GM03348 (cell line): ENCODE data around the gene URB2.

Experiments
- DNase-seq: peaks from one replicate; pipeline ENCODE4 v3.0.0; 2012; ENCODE audit warnings: low spot score

URB2 gene

DNA sequence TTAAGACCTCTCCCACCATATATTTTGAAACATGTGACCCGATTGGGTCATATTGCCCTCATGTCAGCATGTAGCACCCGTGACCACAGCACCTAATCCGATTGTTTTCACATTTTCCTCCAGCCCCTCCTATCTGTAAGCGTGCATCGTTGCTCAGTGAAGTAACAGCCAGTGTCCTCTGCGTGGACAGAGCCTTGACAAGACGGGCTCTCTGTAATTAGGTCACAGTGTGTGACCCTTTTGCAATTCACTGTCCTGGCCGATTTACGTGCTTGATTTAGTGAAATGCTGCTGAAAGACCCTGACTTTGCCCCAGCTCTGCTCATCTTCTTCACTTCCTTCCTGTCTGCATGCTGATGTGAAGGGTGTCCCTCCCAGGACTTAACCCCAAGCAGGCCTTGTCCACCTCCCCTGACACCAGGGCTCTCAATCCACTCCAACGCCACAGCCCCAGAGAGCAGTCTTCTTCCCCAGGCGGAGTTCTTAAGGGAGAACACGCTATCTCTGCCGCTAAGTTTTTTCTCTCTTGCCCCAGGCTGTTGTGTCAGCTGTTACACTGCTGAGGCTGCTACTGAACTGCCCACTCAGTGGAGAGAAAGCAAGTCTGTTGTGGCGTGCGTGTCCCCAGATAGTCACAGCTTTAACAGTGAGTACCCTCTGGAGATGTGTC, 19.4 kb downstream of the URB2 start:
- DNase-seq: no peak

GRCh38 chr1:229648406-229648805, 22.4 kb downstream of the URB2 start:
- DNase-seq: no peak

DNA sequence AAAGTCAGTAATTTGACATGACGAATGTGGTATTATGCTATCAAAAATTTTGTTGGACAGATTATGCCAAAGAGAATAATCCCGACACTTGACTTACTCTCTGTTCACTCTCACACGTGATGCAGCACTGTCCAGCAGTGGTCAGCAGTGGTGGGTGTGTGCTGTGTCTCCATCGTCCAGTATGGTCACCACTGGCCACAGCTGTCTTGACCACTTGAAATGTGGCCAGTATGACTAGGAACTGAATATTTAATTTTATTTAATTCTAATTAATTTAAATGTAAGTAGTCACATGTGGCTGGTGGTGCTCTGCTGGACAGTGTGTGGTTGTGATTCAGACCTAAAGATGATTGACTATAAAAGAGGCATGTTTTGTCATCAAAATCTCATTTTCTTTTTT, 24.0 kb downstream of the URB2 start:
- DNase-seq: no peak

GRCh38 chr1:229651546-229651945, 25.5 kb downstream of the URB2 start:
- DNase-seq: no peak

GRCh38 chr1:229653420-229653819, 27.4 kb downstream of the URB2 start:
- no peak for DNase-seq

GRCh38 chr1:229655781-229656180, 29.7 kb downstream of the URB2 start:
- DNase-seq: no peak

GRCh38 chr1:229657993-229658755, 32.1 kb downstream of the URB2 start:
- no peak for DNase-seq

DNA sequence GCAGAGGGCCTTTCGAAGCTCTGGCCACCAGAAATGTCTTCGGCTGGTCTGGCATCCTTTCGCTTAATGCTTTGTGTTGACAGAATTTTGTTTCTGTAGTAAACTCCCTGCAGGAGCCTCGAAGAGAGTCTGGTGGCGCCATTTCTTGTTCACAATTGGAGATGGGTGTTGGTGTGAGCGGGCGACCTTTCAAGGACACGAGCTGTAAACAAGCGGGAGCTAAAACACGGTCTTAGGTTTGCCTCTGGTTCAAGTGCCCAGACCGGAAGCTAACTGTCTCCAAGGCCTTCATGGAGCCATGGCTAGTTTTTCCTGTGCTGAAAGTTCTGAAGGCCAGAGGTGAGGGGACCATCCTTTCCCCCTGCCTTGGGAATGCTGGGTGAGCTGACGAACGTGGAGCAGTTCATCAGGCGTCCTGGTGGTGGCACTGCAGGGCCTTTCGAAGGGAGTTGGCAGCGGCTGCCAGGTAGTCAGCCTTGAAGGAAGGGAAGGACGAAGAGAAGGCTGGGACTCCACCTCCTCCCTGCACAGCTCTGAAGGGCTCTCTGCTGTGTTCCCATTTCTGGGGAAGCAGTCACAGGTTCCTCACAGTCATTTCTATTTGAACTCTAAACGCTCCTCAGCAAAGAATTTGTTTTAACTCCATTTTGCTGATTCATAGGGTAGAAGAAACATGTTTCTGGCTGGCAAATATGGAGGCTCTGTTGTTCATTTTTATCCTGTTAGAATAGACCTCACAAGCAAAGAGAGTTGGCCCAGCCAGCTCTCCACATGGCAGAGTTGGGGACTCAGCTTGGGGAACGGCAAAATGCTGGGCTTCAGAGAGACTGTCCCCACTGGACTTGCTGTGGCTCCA, 35.2 kb downstream of the URB2 start:
- DNase-seq: peak; percentile 92

DNA sequence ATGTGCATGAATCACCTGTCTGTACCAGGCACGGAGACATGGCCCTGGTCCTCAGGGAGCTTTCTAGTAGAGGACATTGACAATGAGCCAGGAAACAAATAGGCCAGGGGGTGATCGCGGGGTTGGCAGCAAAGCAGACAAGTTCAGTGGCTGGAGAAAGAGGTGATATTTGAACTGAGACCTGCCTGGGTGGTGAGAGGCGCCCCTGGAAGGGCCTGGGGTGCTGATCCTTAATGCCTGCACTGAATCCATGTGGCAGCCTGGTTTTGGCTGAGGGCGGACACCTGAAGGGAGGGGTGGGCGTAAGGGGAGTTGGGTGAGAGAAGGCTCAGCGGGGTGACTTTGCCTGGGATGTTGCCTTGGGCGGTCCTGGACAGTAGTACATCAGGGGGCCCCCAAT, 35.9 kb downstream of the URB2 start:
- DNase-seq: no peak

DNA sequence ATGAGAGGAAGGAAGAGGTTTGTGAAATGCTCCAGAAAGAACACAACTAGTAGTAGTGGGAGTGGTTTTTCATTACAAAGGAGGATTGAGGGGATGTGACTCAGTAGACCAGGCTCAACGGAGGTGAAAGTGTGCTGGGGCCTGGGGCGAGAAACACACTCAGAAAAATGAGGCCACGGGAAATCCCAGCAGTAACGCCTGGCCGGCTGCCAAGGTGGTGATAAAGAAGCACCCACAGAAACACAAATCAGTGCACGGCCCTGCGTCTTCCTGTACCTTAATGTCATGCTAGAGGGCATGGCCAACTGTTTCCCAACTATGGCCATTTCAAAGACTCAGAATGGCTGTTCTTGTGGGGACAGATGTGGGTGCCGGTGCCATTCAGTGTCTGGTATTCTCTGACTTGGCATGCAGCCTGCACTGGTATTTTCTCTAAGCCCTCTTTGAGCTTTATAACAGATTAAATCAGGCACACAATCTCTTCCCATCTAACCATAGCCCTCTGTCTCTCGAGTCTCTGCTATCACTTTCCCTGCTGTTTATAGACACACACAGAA, 38.2 kb downstream of the URB2 start:
- no peak for DNase-seq

- DNase-seq: no peak
Measured at GRCh38 chr1:229665912-229666558, 40.0 kb downstream of the URB2 start.

- DNase-seq: no peak
Measured at GRCh38 chr1:229666585-229666984, 40.5 kb downstream of the URB2 start.

DNA sequence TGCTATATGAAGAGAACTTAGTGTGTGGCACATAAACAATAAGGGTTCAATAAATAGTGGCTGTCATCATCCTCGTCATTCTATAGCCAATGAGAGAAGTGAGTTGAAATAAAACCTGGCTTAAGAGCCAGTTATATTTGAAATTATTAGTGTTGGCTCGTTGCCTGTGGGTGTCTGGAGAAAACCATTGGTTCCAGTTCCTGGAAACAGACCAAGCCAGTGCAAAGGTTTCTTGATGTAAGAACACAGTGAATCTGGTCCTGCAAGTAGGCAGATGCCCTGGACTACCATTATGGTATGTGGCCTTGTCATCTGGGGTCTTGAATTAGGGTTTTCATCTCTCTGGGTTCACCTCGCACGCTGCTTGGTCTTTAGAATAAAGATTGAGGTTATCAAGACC, 43.3 kb downstream of the URB2 start:
- no peak for DNase-seq

GRCh38 chr1:229671310-229671709, 45.3 kb downstream of the URB2 start:
- no peak for DNase-seq

GRCh38 chr1:229672246-229672645, 46.2 kb downstream of the URB2 start:
- no peak for DNase-seq

DNA sequence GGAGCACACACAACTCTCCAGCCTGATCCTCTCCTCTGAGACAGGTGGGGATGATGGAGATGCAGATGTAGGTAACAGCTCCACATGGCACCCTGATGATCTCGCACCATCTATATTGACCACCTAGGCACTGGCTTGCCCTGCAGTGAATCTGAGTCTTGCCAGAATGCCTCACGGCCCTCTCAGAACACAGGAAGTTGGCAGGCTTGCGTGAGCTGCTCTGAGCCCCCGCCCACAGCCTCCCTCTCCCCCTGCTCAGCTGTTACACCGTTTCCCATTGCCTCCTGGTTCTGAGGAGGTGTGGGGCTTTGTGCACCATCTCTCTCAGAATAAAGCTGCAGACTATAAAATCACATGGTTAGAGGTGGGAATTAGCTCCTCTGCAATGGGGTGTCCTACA, 48.0 kb downstream of the URB2 start:
- DNase-seq: no peak

- no peak for DNase-seq
Measured at GRCh38 chr1:229675396-229675795, 49.3 kb downstream of the URB2 start.

DNA sequence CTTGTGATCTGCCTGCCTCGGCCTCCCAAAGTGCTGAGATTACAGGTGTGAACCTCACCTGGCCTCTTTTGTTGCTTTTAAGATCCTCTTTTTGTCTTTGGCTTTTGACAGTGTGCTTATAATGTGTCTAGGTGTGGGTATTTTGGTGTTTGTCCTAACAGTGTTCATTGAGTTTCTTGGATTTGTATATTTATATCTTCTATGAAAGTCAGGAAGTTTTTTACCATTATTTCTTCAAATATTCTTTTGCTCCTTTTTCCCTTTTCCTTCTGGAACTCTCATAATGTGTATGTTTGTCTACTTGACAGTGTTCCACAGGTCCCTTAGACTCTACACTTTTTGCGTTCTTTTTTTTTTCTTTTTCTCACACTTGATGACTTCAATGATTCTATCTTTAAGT, 59.1 kb downstream of the URB2 start:
- DNase-seq: no peak

GRCh38 chr1:229689273-229689672, 63.2 kb downstream of the URB2 start:
- no peak for DNase-seq

GRCh38 chr1:229689904-229690303, 63.9 kb downstream of the URB2 start:
- DNase-seq: no peak

DNA sequence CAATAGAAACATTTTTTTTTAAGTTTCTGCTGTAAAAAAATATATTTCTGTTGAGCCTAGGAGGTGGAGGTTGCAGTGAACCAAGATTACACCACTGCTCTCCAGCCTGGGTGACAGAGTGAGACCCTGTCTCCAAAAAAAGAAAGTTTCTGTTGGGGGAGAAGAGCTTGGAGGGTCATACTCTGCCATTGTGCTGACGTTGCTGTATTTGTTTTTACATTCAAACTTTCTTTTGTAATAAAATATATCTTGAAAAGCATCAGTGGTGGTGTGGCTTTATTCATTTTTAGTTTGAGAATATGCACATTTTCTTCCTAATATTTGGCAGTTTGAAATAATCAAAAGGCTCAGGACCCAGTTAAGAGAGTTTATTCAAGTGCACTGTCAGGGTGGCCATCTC, 64.6 kb downstream of the URB2 start:
- DNase-seq: no peak

- no peak for DNase-seq
Measured at GRCh38 chr1:229691362-229691761, 65.3 kb downstream of the URB2 start.
